Prostate gland (tissue), 2 donors: ENCODE data around the gene POLR3GL.

Source experiments
- CTCF ChIP-seq, 4 experiments: fragments of 200-600 bp in 2 of 4; fragments of 450-650 bp in 2 of 4; sonication (generic) in 2 of 4; IDR thresholded peaks; 1 replicate in 3 of 4; 2 replicates in 1 of 4; pipeline ENCODE4 v1.5.1; 2016 to 2019; ENCODE audit warnings: antibody characterized with exemption in 4 of 4, mild to moderate bottlenecking in 2 of 4, moderate library complexity in 2 of 4
- POLR2A ChIP-seq: fragments of 450-650 bp; IDR thresholded peaks from one replicate; pipeline ENCODE4 v1.6.1; 2016; ENCODE audit warnings: antibody characterized with exemption, mild to moderate bottlenecking
- POLR2AphosphoS5 ChIP-seq: sonication (generic); formaldehyde crosslinking; IDR thresholded peaks from one replicate; pipeline ENCODE4 v1.6.1; 2017; ENCODE audit warnings: antibody characterized with exemption

- no peak for TF ChIP-seq POLR2A
- no peak for TF ChIP-seq CTCF (IDR thresholded peaks at IDR 0.05)
- no peak for TF ChIP-seq POLR2AphosphoS5
Measured at GRCh38 chr1:146020058-146021049, 55.9 kb downstream of the POLR3GL start.
